SJSA1 (cell line): ENCODE measurements around the gene EPHA2. TPM values are rescaled to one million over a fixed set of nuclear protein-coding genes. Genes with fewer than 3 reads are reported as not detected.
"Not testable (repeated sequence)": the region's sequence is repeated elsewhere in the genome, so short reads cannot be mapped to it uniquely, and the experiment has no call there.

Source experiments
- DNase-seq, 2 experiments: peaks; one replicate each; pipeline ENCODE4 v3.0.0-alpha.2; 2015 to 2020; ENCODE audit warnings: low spot score in 2 of 2, low read depth in 1 of 2
- H3K27ac ChIP-seq: fragments of 250-450 bp; sonication (Bioruptor Pico); 2 replicates; pipeline ENCODE4 v1.5.1; 2020; ENCODE audit warnings: mild to moderate bottlenecking, moderate library complexity
- H3K27me3 ChIP-seq: fragments of 250-450 bp; sonication (Bioruptor Pico); replicated peaks from 2 replicates; pipeline ENCODE4 v1.5.1; 2020; ENCODE audit warnings: mild to moderate bottlenecking, moderate library complexity
- H3K36me3 ChIP-seq: fragments of 250-450 bp; sonication (Bioruptor Pico); 2 replicates; pipeline ENCODE4 v1.5.1; 2020; ENCODE audit warnings: mild to moderate bottlenecking
- H3K4me1 ChIP-seq: fragments of 250-450 bp; sonication (Bioruptor Pico); replicated peaks from 2 replicates; pipeline ENCODE4 v1.6.1; 2021; ENCODE audit warnings: mild to moderate bottlenecking
- H3K4me3 ChIP-seq: fragments of 250-450 bp; sonication (Bioruptor Pico); 2 replicates; pipeline ENCODE4 v1.5.1; 2020; ENCODE audit warnings: mild to moderate bottlenecking
- H3K9me3 ChIP-seq: fragments of 250-450 bp; sonication (Bioruptor Pico); replicated peaks from 2 replicates; pipeline ENCODE4 v1.5.1; 2020; ENCODE audit warnings: mild to moderate bottlenecking
- total RNA-seq: library from RNA; depleted of rRNA; stranded (reverse); fragments of >200 nt; shearing (Covaris generic); gene quantifications from 2 replicates; pipeline ENCODE4 v1.2.3, GENCODE V29; 2014; rRNA removed

The EPHA2 gene
- 44.0 and 51.0 TPM in 2 replicates for total RNA-seq

- H3K27ac ChIP-seq = peak within 1 kb of the TSS; percentile 54
- H3K27me3 ChIP-seq = no peaks in the 10 kb centered on the region
- peaks cover 51% of the 10 kb centered on the region for H3K4me1 ChIP-seq
- H3K4me3 ChIP-seq = peak within 1 kb of the TSS; percentile 66
- peak; percentile 93 to 97 for DNase-seq
- H3K9me3 ChIP-seq = no peaks in the 10 kb centered on the region
- H3K36me3 ChIP-seq = peaks cover 40% of the 10 kb centered on the region
These were observed at the start of gene EPHA2 for GRCh38 chr1:16155537-16156410. TSS of gene EPHA2 (minus strand) at chr1:16156069. CDS start at chr1:16155932, 137 bp downstream.

GRCh38 chr1:16205334-16205671 lies 49.4 kb upstream of the EPHA2 start:
- H3K4me3 ChIP-seq = no peak overlapping the region
- H3K4me1 ChIP-seq = peaks cover 18% of the 10 kb centered on the region
- no peak for DNase-seq
- H3K36me3 ChIP-seq = no peaks in the 10 kb centered on the region; the same call in 1 of the 2 replicates
- no peaks in the 10 kb centered on the region for H3K9me3 ChIP-seq
- H3K27me3 ChIP-seq = no peaks in the 10 kb centered on the region
- no peak overlapping the region for H3K27ac ChIP-seq

GRCh38 chr1:16204634-16205333 lies 48.9 kb upstream of the EPHA2 start:
- no peak overlapping the region for H3K4me3 ChIP-seq
- peaks cover 18% of the 10 kb centered on the region for H3K4me1 ChIP-seq
- no peak overlapping the region for H3K27ac ChIP-seq
- no peaks in the 10 kb centered on the region; the same call in 1 of the 2 replicates for H3K36me3 ChIP-seq
- H3K9me3 ChIP-seq = no peaks in the 10 kb centered on the region
- no peak for DNase-seq
- no peaks in the 10 kb centered on the region for H3K27me3 ChIP-seq

GRCh38 chr1:16204216-16204615 lies 48.3 kb upstream of the EPHA2 start:
- no peaks in the 10 kb centered on the region; the same call in 1 of the 2 replicates for H3K36me3 ChIP-seq
- H3K4me1 ChIP-seq = peaks cover 18% of the 10 kb centered on the region
- no peak overlapping the region for H3K27ac ChIP-seq
- no peaks in the 10 kb centered on the region for H3K27me3 ChIP-seq
- no peak for DNase-seq
- no peaks in the 10 kb centered on the region for H3K9me3 ChIP-seq
- H3K4me3 ChIP-seq = no peak overlapping the region

GRCh38 chr1:16203550-16203949 lies 47.7 kb upstream of the EPHA2 start:
- H3K4me1 ChIP-seq = peaks cover 18% of the 10 kb centered on the region
- no peak overlapping the region for H3K4me3 ChIP-seq
- H3K36me3 ChIP-seq = no peaks in the 10 kb centered on the region; the same call in 1 of the 2 replicates
- no peaks in the 10 kb centered on the region for H3K27me3 ChIP-seq
- H3K9me3 ChIP-seq = no peaks in the 10 kb centered on the region
- no peak for DNase-seq
- H3K27ac ChIP-seq = no peak overlapping the region

- Histone ChIP-seq H3K27ac (no peak overlapping the region), H3K36me3 (no peaks in the 10 kb centered on the region; the same call in 1 of the 2 replicates), H3K27me3 (no peaks in the 10 kb centered on the region), H3K9me3 (no peaks in the 10 kb centered on the region), H3K4me1 (peaks cover 11% of the 10 kb centered on the region), H3K4me3 (no peak overlapping the region)
- no peak for DNase-seq
These were observed 46.7 kb upstream of the EPHA2 start for GRCh38 chr1:16202281-16203210.

- H3K27ac ChIP-seq = no peak overlapping the region
- H3K4me1 ChIP-seq = peaks cover 4% of the 10 kb centered on the region
- H3K27me3 ChIP-seq = no peaks in the 10 kb centered on the region
- no peak for DNase-seq
- no peaks in the 10 kb centered on the region for H3K9me3 ChIP-seq
- H3K4me3 ChIP-seq = no peak overlapping the region
- H3K36me3 ChIP-seq = no peaks in the 10 kb centered on the region; the same call in 1 of the 2 replicates
These were observed 43.8 kb upstream of the EPHA2 start for GRCh38 chr1:16199700-16200099.

GRCh38 chr1:16199157-16199501 lies 43.3 kb upstream of the EPHA2 start:
- no peaks in the 10 kb centered on the region for H3K9me3 ChIP-seq
- no peak for DNase-seq
- H3K27me3 ChIP-seq = no peaks in the 10 kb centered on the region
- no peak overlapping the region for H3K27ac ChIP-seq
- peaks cover 4% of the 10 kb centered on the region for H3K4me1 ChIP-seq
- H3K4me3 ChIP-seq = no peak overlapping the region
- H3K36me3 ChIP-seq = no peaks in the 10 kb centered on the region

- no peaks in the 10 kb centered on the region for H3K27me3 ChIP-seq
- H3K4me3 ChIP-seq = no peak overlapping the region
- H3K4me1 ChIP-seq = peaks cover 4% of the 10 kb centered on the region
- no peaks in the 10 kb centered on the region for H3K9me3 ChIP-seq
- H3K36me3 ChIP-seq = no peaks in the 10 kb centered on the region
- no peak for DNase-seq
- H3K27ac ChIP-seq = no peak overlapping the region
These were observed 42.7 kb upstream of the EPHA2 start for GRCh38 chr1:16198444-16199156.

GRCh38 chr1:16196874-16197273 lies 41.0 kb upstream of the EPHA2 start:
- H3K27ac ChIP-seq = no peak overlapping the region
- DNase-seq = no peak
- H3K9me3 ChIP-seq = no peaks in the 10 kb centered on the region
- H3K27me3 ChIP-seq = no peaks in the 10 kb centered on the region
- H3K4me3 ChIP-seq = no peak overlapping the region
- peaks cover 4% of the 10 kb centered on the region for H3K4me1 ChIP-seq
- H3K36me3 ChIP-seq = no peaks in the 10 kb centered on the region

GRCh38 chr1:16196139-16196538 lies 40.3 kb upstream of the EPHA2 start:
- not testable (repeated sequence) for DNase-seq

GRCh38 chr1:16195518-16195905 lies 39.6 kb upstream of the EPHA2 start:
- Histone ChIP-seq H3K27me3 (no peaks in the 10 kb centered on the region), H3K4me1 (peaks cover 4% of the 10 kb centered on the region), H3K9me3 (no peaks in the 10 kb centered on the region), H3K27ac (no peak overlapping the region), H3K36me3 (no peaks in the 10 kb centered on the region), H3K4me3 (no peak overlapping the region)
- no peak for DNase-seq

More at GRCh38 chr1:16196139-16196538, 40.3 kb upstream of the EPHA2 start:
- not testable (repeated sequence) for H3K27ac ChIP-seq, H3K4me1 ChIP-seq, H3K36me3 ChIP-seq, H3K4me3 ChIP-seq, H3K9me3 ChIP-seq, H3K27me3 ChIP-seq
